ENCODE measurements around the gene EML4. TPM values are rescaled to one million over a fixed set of nuclear protein-coding genes. Genes with fewer than 3 reads are reported as not detected.
A peak's percentile ranks its signal among the peaks of the same experiment; 100 is the strongest.

Gene EML4
- total and polyA plus RNA-seq, 2 of the 13 experiments (the other 11 are each of a cell fraction or from before 2014, with no cell fraction given): 243 to 476 TPM

- TF ChIP-seq ZHX1 (CRISPR knock-in tag; IDR thresholded peaks at IDR 0.05; ENCODE audit: low read depth): peak; percentile 70; the same call in 1 of the 2 replicates
- TF ChIP-seq MLXIP (CRISPR knock-in tag; IDR thresholded peaks at IDR 0.05; ENCODE audit: borderline replicate concordance): no peak
- TF ChIP-seq ZNF607 (CRISPR knock-in tag; IDR thresholded peaks at IDR 0.05; ENCODE audit: borderline replicate concordance): no peak
- TF ChIP-seq USF2 (IDR thresholded peaks at IDR 0.05; ENCODE audit: low read depth, low read length): no peak
- no peak for TF ChIP-seq USF2 (CRISPR knock-in tag; IDR thresholded peaks at IDR 0.05; ENCODE audit: borderline replicate concordance)
- TF ChIP-seq DMAP1 (CRISPR knock-in tag; IDR thresholded peaks at IDR 0.05): 0 out of 2 replicates have a peak, but pooled peaks have one; percentile 65
- TF ChIP-seq ZNF256 (CRISPR knock-in tag; conservative IDR thresholded peaks at IDR 0.05): no peak
- TF ChIP-seq ZNF674 (CRISPR knock-in tag; IDR thresholded peaks at IDR 0.05; ENCODE audit: low read depth): 0 out of 2 replicates have a peak, but pooled peaks have one; percentile 60
- TF ChIP-seq HOXA5 (CRISPR knock-in tag; IDR thresholded peaks at IDR 0.05): no peak
- TF ChIP-seq FOXC1 (CRISPR knock-in tag; IDR thresholded peaks at IDR 0.05; ENCODE audit: borderline replicate concordance): no peak
- TF ChIP-seq ZNF713 (CRISPR knock-in tag; IDR thresholded peaks at IDR 0.05): no peak
- TF ChIP-seq YEATS4 (CRISPR knock-in tag; IDR thresholded peaks at IDR 0.05; ENCODE audit: borderline replicate concordance): peak; percentile 37; the same call in 1 of the 2 replicates
- TF ChIP-seq SMC3 (IDR thresholded peaks at IDR 0.05; ENCODE audit: low read length): no peak
- TF ChIP-seq RFX3 (CRISPR knock-in tag; IDR thresholded peaks at IDR 0.05): no peak
- no peak for TF ChIP-seq TRIM22 (IDR thresholded peaks at IDR 0.05)
- no peak for TF ChIP-seq RFXANK (CRISPR knock-in tag; IDR thresholded peaks at IDR 0.05)
- peak; percentile 82; the same call in 1 of the 2 replicates for TF ChIP-seq ZKSCAN8 (CRISPR knock-in tag; IDR thresholded peaks at IDR 0.05; ENCODE audit: borderline replicate concordance)
- TF ChIP-seq ZNF253 (CRISPR knock-in tag; IDR thresholded peaks at IDR 0.05; ENCODE audit: borderline replicate concordance): no peak
- TF ChIP-seq CERS6 (CRISPR knock-in tag; IDR thresholded peaks at IDR 0.05): no peak
Measured at GRCh38 chr2:42127425-42128424, 41.4 kb upstream of the EML4 start (continued).

Measured in HepG2 (cell line).